Adrenal gland (tissue), 12 donors: ENCODE measurements around the gene SEMA7A. TPM values are rescaled to one million over a fixed set of nuclear protein-coding genes. Genes with fewer than 3 reads are reported as not detected.

ENCODE experiments used
- DNase-seq, 7 donors: peaks; one replicate each; pipeline ENCODE4 v3.0.0-alpha.2; 2019 to 2020
- H3K27ac ChIP-seq, 5 donors: fragments of 200-600 bp; sonication (generic) in 4 of 5; 1 replicate in 3 of 5; 2 replicates in 2 of 5; pipeline versions ENCODE4 v1.5.1 to v1.8.0; 2016 to 2020; ENCODE audit warnings: mild to moderate bottlenecking in 1 of 5
- H3K27me3 ChIP-seq: fragments of 200-600 bp; 2 replicates; pipeline ENCODE4 v1.8.0; 2021
- H3K36me3 ChIP-seq, 2 donors: fragments of 200-600 bp; replicated peaks in 1 of 2; 1 replicate in 1 of 2; 2 replicates in 1 of 2; pipeline versions ENCODE4 v1.5.1 to v1.8.0; 2018 to 2022
- H3K4me1 ChIP-seq, 2 donors: fragments of 200-600 bp; replicated peaks in 1 of 2; 1 replicate in 1 of 2; 2 replicates in 1 of 2; pipeline versions ENCODE4 v1.5.1 to v1.8.0; 2018 to 2021
- H3K4me3 ChIP-seq, 4 donors: fragments of 200-600 bp; sonication (generic) in 3 of 4; one replicate each; pipeline ENCODE4 v1.5.1; 2016 to 2018
- H3K9me3 ChIP-seq, 3 donors: fragments of 200-600 bp; sonication (generic) in 1 of 3; replicated peaks in 1 of 3; 1 replicate in 2 of 3; 2 replicates in 1 of 3; pipeline versions ENCODE4 v1.5.1 to v1.8.0; 2016 to 2021
- POLR2A ChIP-seq, 2 donors: fragments of 450-650 bp; IDR thresholded peaks; one replicate each; pipeline ENCODE4 v1.6.1; 2017; ENCODE audit warnings: antibody characterized with exemption in 2 of 2, mild to moderate bottlenecking in 2 of 2, moderate library complexity in 1 of 2
- WGBS, 4 donors: extraction: QIAGEN DNeasy Blood & Tissue Kit in 2 of 4; methylation state at CpG; one replicate each; pipeline versions ENCODE4 v1.1.5 to v1.1.7; 2013 to 2017; 5-methylcytosine and 5-hydroxymethylcytosine counted together
- intact Hi-C, 2 donors: fragments of 100-400 bp; cut with DNase I; formaldehyde crosslinking; loops; one replicate each; pipeline versions ENCODE4 v1.14.1 to v1.15.0; 2022 to 2023
- polyA plus RNA-seq, 3 donors: library from polyadenylated mRNA; stranded (reverse); fragments of 200-250 nt in 2 of 3; fragments of 350-450 nt in 1 of 3; fragmentation: Illumina TruSeq in 1 of 3; extraction: RNeasy Lipid Tissue Mini Kit (QIAGEN cat#74804) in 1 of 3; gene quantifications; one replicate each; pipeline ENCODE4 v1.2.3, GENCODE V29; 2013 to 2014
- total RNA-seq, 9 donors: library from RNA; depleted of rRNA in 4 of 9; stranded (reverse); fragments of >200 nt in 4 of 9; fragments of 120-200 nt in 1 of 9; fragmentation: NEBNext Ultra II Directional in 1 of 9; extraction: Animal tissue kit (Norgen Biotek cat#: 25700) in 1 of 9; gene quantifications; one replicate each; pipeline versions ENCODE4 v1.1.0 to v1.2.4, GENCODE V29; 2013 to 2023
- TF ChIP-seq, protein P1 (sequence below), 6 experiments: fragments of 450-650 bp in 4 of 6; fragments of 200-600 bp in 2 of 6; sonication (generic) in 1 of 6; IDR thresholded peaks; 1 replicate in 5 of 6; 2 replicates in 1 of 6; pipeline versions ENCODE4 v1.5.1 to v1.8.0; 2016 to 2021; ENCODE audit warnings: antibody characterized with exemption in 6 of 6, mild to moderate bottlenecking in 2 of 6, moderate library complexity in 1 of 6
- donor health status: healthy with polysubstance abuse.
- donor health status: Bipolar disorder and iron deficiency.
- donor health status: DM: yes; HTN: yes; CAD: no.
- donor health status: DM: no; HTN: no; CAD: no.
- donor health status: DM: no; HTN: no; CAD: no.
- donor health status: DM: yes; HTN: yes; CAD: no.

The SEMA7A gene
- total and polyA plus RNA-seq, 12 donors = 1.3 to 32.0 (median 3.7) TPM

DNA sequence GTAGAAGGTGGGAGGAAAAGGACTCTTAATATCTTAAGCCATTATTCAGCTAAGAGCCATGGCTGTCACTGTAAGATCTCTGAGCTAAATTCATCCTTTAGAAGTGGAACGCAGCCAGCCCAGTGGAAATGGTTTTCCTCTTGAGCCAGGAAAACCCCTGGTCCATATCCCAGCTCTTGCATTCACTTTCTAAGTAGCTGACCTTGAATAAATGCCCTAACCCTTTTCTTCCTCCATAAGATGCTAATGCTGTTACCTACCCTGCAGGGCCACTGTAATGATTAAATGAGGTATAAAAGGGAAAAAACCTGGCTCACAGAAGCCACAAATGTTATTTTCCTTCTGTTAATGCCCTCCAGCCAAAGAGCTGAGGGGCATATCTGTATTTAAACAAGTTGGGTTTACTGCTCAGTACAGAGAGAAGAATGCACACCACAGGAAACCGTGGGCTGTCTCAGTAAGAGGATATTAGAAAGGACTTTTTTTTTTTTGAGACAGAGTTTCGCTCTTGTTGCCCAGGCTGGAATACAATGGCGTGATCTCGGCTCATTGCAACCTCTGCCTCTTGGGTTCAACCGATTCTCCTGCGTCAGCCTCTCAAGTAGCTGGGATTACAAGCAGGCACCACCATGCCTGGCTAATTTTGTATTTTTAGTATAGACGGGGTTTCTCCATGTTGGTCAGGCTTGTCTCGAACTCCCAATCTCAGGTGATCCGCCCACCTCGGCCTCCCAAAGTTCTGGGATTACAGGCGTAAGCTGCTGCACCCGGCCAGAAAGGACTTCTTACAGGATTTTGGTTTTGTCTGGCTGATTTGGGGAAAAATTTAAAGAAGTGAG is 20.4 kb upstream of the SEMA7A start:
- no peak overlapping the region for H3K4me3 ChIP-seq
- no peak overlapping the region for H3K27ac ChIP-seq
- WGBS, 4 donors = 84 to 88% (median 87%) methylated on average over 13 of the region's 13 CpGs
- H3K4me1 ChIP-seq = no peaks in the 10 kb centered on the region
- H3K36me3 ChIP-seq = peaks cover 0 to 63% of the 10 kb centered on the region in 2 donors
- DNase-seq = no peak
- TF ChIP-seq, protein P1, sequence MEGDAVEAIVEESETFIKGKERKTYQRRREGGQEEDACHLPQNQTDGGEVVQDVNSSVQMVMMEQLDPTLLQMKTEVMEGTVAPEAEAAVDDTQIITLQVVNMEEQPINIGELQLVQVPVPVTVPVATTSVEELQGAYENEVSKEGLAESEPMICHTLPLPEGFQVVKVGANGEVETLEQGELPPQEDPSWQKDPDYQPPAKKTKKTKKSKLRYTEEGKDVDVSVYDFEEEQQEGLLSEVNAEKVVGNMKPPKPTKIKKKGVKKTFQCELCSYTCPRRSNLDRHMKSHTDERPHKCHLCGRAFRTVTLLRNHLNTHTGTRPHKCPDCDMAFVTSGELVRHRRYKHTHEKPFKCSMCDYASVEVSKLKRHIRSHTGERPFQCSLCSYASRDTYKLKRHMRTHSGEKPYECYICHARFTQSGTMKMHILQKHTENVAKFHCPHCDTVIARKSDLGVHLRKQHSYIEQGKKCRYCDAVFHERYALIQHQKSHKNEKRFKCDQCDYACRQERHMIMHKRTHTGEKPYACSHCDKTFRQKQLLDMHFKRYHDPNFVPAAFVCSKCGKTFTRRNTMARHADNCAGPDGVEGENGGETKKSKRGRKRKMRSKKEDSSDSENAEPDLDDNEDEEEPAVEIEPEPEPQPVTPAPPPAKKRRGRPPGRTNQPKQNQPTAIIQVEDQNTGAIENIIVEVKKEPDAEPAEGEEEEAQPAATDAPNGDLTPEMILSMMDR (IDR thresholded peaks at IDR 0.05) = no peak
- no peak for TF ChIP-seq POLR2A (IDR thresholded peaks at IDR 0.05)
- no peaks in the 10 kb centered on the region for H3K9me3 ChIP-seq
- intact Hi-C loops = no loop called here
- H3K27me3 ChIP-seq = no peaks in the 10 kb centered on the region

DNA sequence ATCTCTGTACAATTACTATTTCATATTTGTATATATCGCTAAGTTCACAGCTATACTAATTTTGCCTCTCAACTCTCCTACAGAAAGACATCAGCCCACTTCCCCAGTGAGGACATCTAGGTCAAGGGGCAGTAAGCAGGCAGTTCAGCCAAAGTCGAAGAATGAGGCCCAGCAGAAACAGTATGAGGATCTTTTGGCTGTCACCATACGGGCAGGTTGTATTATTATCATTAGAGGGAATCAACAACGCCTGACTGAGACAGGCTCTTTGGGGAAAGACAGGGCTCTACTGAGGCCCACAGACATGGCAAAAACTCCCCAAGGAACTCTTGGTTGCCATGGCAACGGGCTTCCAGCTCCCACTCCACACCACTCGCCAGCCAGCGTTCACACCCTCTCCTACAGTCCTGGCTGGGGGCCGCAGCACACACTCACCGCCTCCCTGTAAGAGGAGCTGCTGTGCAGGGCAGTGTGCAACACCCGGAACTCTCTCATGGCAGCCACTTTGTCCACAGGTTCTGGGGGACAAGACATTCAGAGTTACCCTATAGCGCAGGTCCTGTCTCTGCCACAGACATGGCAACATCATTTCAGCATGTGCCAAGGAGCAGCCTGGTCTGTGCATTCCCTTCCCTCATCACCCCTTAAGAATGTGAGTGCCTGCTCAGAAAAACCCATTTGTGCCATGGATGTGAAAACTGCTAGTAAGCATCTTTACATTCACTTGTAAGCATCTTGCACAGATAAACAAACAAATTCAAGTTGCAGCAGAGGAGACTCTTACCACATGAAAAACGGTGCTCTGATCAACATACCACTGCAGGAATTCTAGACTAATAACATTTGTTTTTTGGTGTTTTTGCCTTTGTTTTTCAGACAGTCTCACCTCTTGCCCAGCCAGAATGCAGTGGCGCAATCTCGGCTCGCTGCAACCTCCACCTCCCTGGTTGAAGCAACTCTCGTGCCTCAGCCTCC is 18.4 kb upstream of the SEMA7A start:
- Histone ChIP-seq H3K36me3 (peaks cover 0 to 83% of the 10 kb centered on the region in 2 donors), H3K27me3 (no peaks in the 10 kb centered on the region), H3K4me1 (no peaks in the 10 kb centered on the region), H3K4me3 (no peak overlapping the region), H3K9me3 (no peaks in the 10 kb centered on the region), H3K27ac (no peak overlapping the region)
- TF ChIP-seq POLR2A (IDR thresholded peaks at IDR 0.05) = no peak
- TF ChIP-seq, protein P1 (IDR thresholded peaks at IDR 0.05) = no peak
- no peak for DNase-seq
- intact Hi-C loops = no loop called here
- 79 to 87% (median 85%) methylated on average over 16 of the region's 16 CpGs for WGBS, 4 donors

DNA sequence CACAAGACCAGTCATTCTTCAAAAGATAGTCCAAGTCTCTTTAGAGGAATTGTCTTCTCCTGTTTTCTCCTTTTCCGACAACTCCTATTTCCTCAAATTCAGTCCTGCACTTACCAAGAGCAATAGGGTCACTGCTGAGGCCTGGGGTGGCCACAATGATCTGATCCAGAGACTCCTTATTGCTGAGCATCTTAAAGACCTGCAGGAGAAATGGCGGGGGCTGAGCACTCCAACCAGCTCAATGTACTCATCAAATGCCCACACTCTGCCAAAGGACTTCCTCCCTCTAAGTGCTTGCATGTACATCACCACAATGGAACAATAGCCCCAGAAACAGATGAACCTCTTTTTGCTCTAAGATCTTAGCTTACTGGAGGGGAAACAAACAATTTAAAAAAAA is 17.6 kb upstream of the SEMA7A start:
- intact Hi-C loops = no loop called here
- 92 to 100% (median 95%) methylated on average over 2 of the region's 2 CpGs for WGBS, 4 donors
- no peak for DNase-seq

More for the DNA sequence above, 17.6 kb upstream of the SEMA7A start:
- H3K36me3 ChIP-seq = peaks cover 0 to 85% of the 10 kb centered on the region in 2 donors
- no peak overlapping the region for H3K4me3 ChIP-seq
- H3K9me3 ChIP-seq = no peaks in the 10 kb centered on the region
- H3K4me1 ChIP-seq = no peaks in the 10 kb centered on the region
- H3K27me3 ChIP-seq = no peaks in the 10 kb centered on the region
- no peak overlapping the region for H3K27ac ChIP-seq
- TF ChIP-seq, protein P1 (IDR thresholded peaks at IDR 0.05) = no peak
- no peak for TF ChIP-seq POLR2A (IDR thresholded peaks at IDR 0.05)
